Measurements from ENCODE around the gene ADGRE2. TPM values are rescaled to one million over a fixed set of nuclear protein-coding genes. Genes with fewer than 3 reads are reported as not detected.
"Not testable (repeated sequence)": the region's sequence is repeated elsewhere in the genome, so short reads cannot be mapped to it uniquely, and the experiment has no call there.

ADGRE2 gene
- total RNA-seq, 1 donor from 2014 or later: 1.2 TPM

- no peak for TF ChIP-seq CTCF (IDR thresholded peaks at IDR 0.05; ENCODE audit: unreplicated experiment)
- DNase-seq (ENCODE audit: low spot score): no peak
- no peaks in the 10 kb centered on the region for H3K9me3 Mint-ChIP-seq (ENCODE audit: unreplicated experiment)
- peaks cover 9% of the 10 kb centered on the region for H3K4me1 Mint-ChIP-seq (ENCODE audit: unreplicated experiment)
- no peaks in the 10 kb centered on the region for H3K36me3 Mint-ChIP-seq (ENCODE audit: low read depth, unreplicated experiment)
- H3K27me3 Mint-ChIP-seq (ENCODE audit: unreplicated experiment): peaks cover 7% of the 10 kb centered on the region
- H3K4me3 Mint-ChIP-seq (ENCODE audit: unreplicated experiment): no peak overlapping the region
- H3K27ac Mint-ChIP-seq (ENCODE audit: unreplicated experiment): no peak overlapping the region
Observed at GRCh38 chr19:14774373-14774772, 4.0 kb downstream of the ADGRE2 start.

DNA sequence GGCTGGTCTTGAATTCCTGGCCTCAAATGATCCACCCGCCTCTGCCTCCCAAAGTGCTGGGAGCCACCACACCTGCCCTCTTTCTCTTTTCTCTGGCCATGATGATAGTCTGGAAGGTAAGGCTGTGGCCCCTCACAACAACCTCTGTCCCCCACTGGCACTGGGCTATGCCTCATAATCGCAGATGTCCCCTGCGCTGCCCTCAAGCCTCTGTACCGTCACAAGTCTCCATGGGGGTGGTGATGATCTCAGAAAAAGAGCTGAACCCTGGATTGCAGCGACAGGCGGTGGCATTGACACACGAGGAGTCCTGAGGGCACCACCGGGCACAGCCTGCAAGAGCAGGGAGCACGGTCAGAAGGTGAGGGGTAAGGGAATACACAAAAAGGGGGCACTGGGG is 4.6 kb downstream of the ADGRE2 start:
- H3K4me3 Mint-ChIP-seq (ENCODE audit: unreplicated experiment); H3K36me3 Mint-ChIP-seq (ENCODE audit: low read depth, unreplicated experiment); H3K27me3 Mint-ChIP-seq (ENCODE audit: unreplicated experiment); H3K4me1 Mint-ChIP-seq (ENCODE audit: unreplicated experiment); H3K27ac Mint-ChIP-seq (ENCODE audit: unreplicated experiment); DNase-seq (ENCODE audit: low spot score); H3K9me3 Mint-ChIP-seq (ENCODE audit: unreplicated experiment): not testable (repeated sequence)

DNA sequence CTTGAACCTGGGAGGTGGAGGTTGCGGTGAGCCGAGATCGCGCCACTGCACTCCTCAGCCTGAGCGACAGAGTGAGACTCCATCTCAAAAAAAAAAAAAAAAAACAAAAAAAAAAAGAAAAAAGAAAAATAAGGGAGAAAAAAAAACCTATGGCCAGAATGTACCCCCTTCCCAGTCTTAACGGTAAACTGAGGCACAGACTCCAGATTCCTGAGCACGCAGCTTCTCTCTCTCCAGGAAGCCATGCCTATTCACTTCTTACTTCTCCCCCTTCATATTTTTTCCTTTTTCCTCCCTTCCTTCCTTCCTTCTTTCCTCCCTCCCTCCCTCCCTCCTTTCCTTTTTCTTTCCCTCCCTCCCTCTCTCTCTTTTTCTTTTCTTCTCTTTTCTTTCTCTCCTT is 5.4 kb downstream of the ADGRE2 start:
- no peak for TF ChIP-seq CTCF (IDR thresholded peaks at IDR 0.05; ENCODE audit: unreplicated experiment)
- Mint-ChIP-seq H3K27me3 (ENCODE audit: unreplicated experiment) (peaks cover 7% of the 10 kb centered on the region), H3K4me1 (ENCODE audit: unreplicated experiment) (peaks cover 3% of the 10 kb centered on the region), H3K27ac (ENCODE audit: unreplicated experiment) (no peak overlapping the region), H3K9me3 (ENCODE audit: unreplicated experiment) (no peaks in the 10 kb centered on the region), H3K36me3 (ENCODE audit: low read depth, unreplicated experiment) (no peaks in the 10 kb centered on the region), H3K4me3 (ENCODE audit: unreplicated experiment) (no peak overlapping the region)
- no peak for DNase-seq (ENCODE audit: low spot score)

DNA sequence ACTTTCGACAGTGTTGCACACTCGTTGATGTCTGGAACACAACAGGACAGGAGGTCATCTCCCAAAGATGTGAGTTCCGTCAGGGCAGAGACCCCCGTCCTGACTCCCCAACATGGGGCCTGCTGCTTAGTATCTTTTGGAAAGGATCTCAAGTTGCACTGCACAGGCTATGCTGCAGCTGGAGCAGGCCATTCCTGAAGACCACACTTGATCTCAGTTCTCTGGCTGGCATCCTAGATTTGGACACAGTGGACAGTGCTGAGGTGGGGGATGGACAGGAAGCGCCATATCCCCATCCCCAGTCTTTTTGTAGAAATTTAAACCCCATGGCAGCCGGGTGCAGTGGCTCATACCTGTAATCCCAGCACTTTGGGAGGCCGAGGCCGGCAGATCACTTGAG is 5.9 kb downstream of the ADGRE2 start:
- no peak for TF ChIP-seq CTCF (IDR thresholded peaks at IDR 0.05; ENCODE audit: unreplicated experiment)
- DNase-seq (ENCODE audit: low spot score): no peak
- no peak overlapping the region for H3K27ac Mint-ChIP-seq (ENCODE audit: unreplicated experiment)
- H3K27me3 Mint-ChIP-seq (ENCODE audit: unreplicated experiment): peaks cover 7% of the 10 kb centered on the region
- no peaks in the 10 kb centered on the region for H3K36me3 Mint-ChIP-seq (ENCODE audit: low read depth, unreplicated experiment)
- H3K4me3 Mint-ChIP-seq (ENCODE audit: unreplicated experiment): no peak overlapping the region
- no peaks in the 10 kb centered on the region for H3K9me3 Mint-ChIP-seq (ENCODE audit: unreplicated experiment)
- H3K4me1 Mint-ChIP-seq (ENCODE audit: unreplicated experiment): peaks cover 3% of the 10 kb centered on the region

GRCh38 chr19:14770944-14771839 is 7.2 kb downstream of the ADGRE2 start:
- H3K4me1 Mint-ChIP-seq (ENCODE audit: unreplicated experiment): peaks cover 3% of the 10 kb centered on the region
- no peak for DNase-seq (ENCODE audit: low spot score)
- no peak overlapping the region for H3K27ac Mint-ChIP-seq (ENCODE audit: unreplicated experiment)
- no peaks in the 10 kb centered on the region for H3K36me3 Mint-ChIP-seq (ENCODE audit: low read depth, unreplicated experiment)
- no peak for TF ChIP-seq CTCF (IDR thresholded peaks at IDR 0.05; ENCODE audit: unreplicated experiment)
- H3K27me3 Mint-ChIP-seq (ENCODE audit: unreplicated experiment): peaks cover 9% of the 10 kb centered on the region
- H3K9me3 Mint-ChIP-seq (ENCODE audit: unreplicated experiment): no peaks in the 10 kb centered on the region
- no peak overlapping the region for H3K4me3 Mint-ChIP-seq (ENCODE audit: unreplicated experiment)

All from endothelial cell (in vitro differentiated cells).